ENCODE measurements around the gene MPZL3.

Gene MPZL3

GRCh38 chr11:118238421-118238820 lies 13.7 kb downstream of the MPZL3 start:
- H2BK5ac ChIP-seq (ENCODE audit: low read depth, low read length, poor library complexity, severe bottlenecking), result no peak overlapping the region
- H4K91ac ChIP-seq (ENCODE audit: low read length), result no peak overlapping the region
- no peak overlapping the region for H3K14ac ChIP-seq (ENCODE audit: low read length in 2 of 2)
- H3K4ac ChIP-seq (ENCODE audit: low read depth in 1 of 2, low read length in 2 of 2), result no peak overlapping the region
- H3K4me2 ChIP-seq (ENCODE audit: low read length, poor library complexity, severe bottlenecking), result no peak overlapping the region
- no peak for DNase-seq
- no peak overlapping the region for H2AFZ ChIP-seq (ENCODE audit: low read depth, low read length)
- no peak overlapping the region for H2BK120ac ChIP-seq (ENCODE audit: low read depth, low read length)
- no peak overlapping the region for H3K23ac ChIP-seq (ENCODE audit: low read length in 2 of 2)
- no peak overlapping the region for H2BK15ac ChIP-seq (ENCODE audit: low read depth, poor library complexity, severe bottlenecking)
- H3K27ac ChIP-seq (ENCODE audit: low read length, poor library complexity, severe bottlenecking), result no peak overlapping the region
- no peak overlapping the region for H3K4me3 ChIP-seq (ENCODE audit: insufficient read depth in 1 of 2, low read depth in 1 of 2, low read length in 2 of 2)
- WGBS, result 90% methylated on average over 2 of the region's 2 CpGs
- H3K79me1 ChIP-seq (replicated peaks; ENCODE audit: low read length, poor library complexity, severe bottlenecking), result no peaks in the 10 kb centered on the region
- H4K8ac ChIP-seq (ENCODE audit: low read length), result no peak overlapping the region
- H3K4me1 ChIP-seq (ENCODE audit: control insufficient read depth, insufficient read depth, low read depth, low read length), result no peaks in the 10 kb centered on the region
- no peaks in the 10 kb centered on the region for H3K9me3 ChIP-seq (ENCODE audit: control insufficient read depth, low read length)
- no peak overlapping the region for H2AK5ac ChIP-seq (ENCODE audit: low read length, severe bottlenecking)
- no peak overlapping the region for H3K18ac ChIP-seq (ENCODE audit: low read depth in 1 of 2, low read length in 2 of 2)
- H2BK12ac ChIP-seq (ENCODE audit: low read length in 2 of 2), result no peak overlapping the region
- no peak overlapping the region for H3K9ac ChIP-seq (ENCODE audit: low read length)
- H3K36me3 ChIP-seq (ENCODE audit: control insufficient read depth in 1 of 2, insufficient read depth in 2 of 2, low read depth in 1 of 2, low read length in 2 of 2), result no peaks in the 10 kb centered on the region
- H3K27me3 ChIP-seq (ENCODE audit: control insufficient read depth in 1 of 2, insufficient read depth in 1 of 2, low read length in 2 of 2), result peaks cover 18 to 45% of the 10 kb centered on the region in 2 experiments

- H3K4ac ChIP-seq (ENCODE audit: low read depth in 1 of 2, low read length in 2 of 2), result no peak overlapping the region
- H3K23ac ChIP-seq (ENCODE audit: low read length in 2 of 2), result no peak overlapping the region
- H3K36me3 ChIP-seq (ENCODE audit: control insufficient read depth in 1 of 2, insufficient read depth in 2 of 2, low read depth in 1 of 2, low read length in 2 of 2), result no peaks in the 10 kb centered on the region
- no peaks in the 10 kb centered on the region for H3K4me1 ChIP-seq (ENCODE audit: control insufficient read depth, insufficient read depth, low read depth, low read length)
- no peak overlapping the region for H3K4me3 ChIP-seq (ENCODE audit: insufficient read depth in 1 of 2, low read depth in 1 of 2, low read length in 2 of 2)
- peaks cover 8 to 42% of the 10 kb centered on the region in 2 experiments for H3K27me3 ChIP-seq (ENCODE audit: control insufficient read depth in 1 of 2, insufficient read depth in 1 of 2, low read length in 2 of 2)
- no peak overlapping the region for H2AFZ ChIP-seq (ENCODE audit: low read depth, low read length)
- H4K8ac ChIP-seq (ENCODE audit: low read length), result no peak overlapping the region
- H4K91ac ChIP-seq (ENCODE audit: low read length), result no peak overlapping the region
- DNase-seq, result no peak
- H3K79me1 ChIP-seq (replicated peaks; ENCODE audit: low read length, poor library complexity, severe bottlenecking), result no peaks in the 10 kb centered on the region
- H3K4me2 ChIP-seq (ENCODE audit: low read length, poor library complexity, severe bottlenecking), result no peak overlapping the region
- WGBS, result 79% methylated on average over 2 of the region's 2 CpGs
- no peak overlapping the region for H2BK15ac ChIP-seq (ENCODE audit: low read depth, poor library complexity, severe bottlenecking)
- H2BK12ac ChIP-seq (ENCODE audit: low read length in 2 of 2), result no peak overlapping the region
- no peak overlapping the region for H3K9ac ChIP-seq (ENCODE audit: low read length)
- H2BK120ac ChIP-seq (ENCODE audit: low read depth, low read length), result no peak overlapping the region
- no peaks in the 10 kb centered on the region for H3K9me3 ChIP-seq (ENCODE audit: control insufficient read depth, low read length)
- no peak overlapping the region for H2AK5ac ChIP-seq (ENCODE audit: low read length, severe bottlenecking)
- no peak overlapping the region for H3K27ac ChIP-seq (ENCODE audit: low read length, poor library complexity, severe bottlenecking)
- no peak overlapping the region for H3K18ac ChIP-seq (ENCODE audit: low read depth in 1 of 2, low read length in 2 of 2)
- no peak overlapping the region for H3K14ac ChIP-seq (ENCODE audit: low read length in 2 of 2)
- H2BK5ac ChIP-seq (ENCODE audit: low read depth, low read length, poor library complexity, severe bottlenecking), result no peak overlapping the region
Observed at GRCh38 chr11:118236170-118236569, 16.0 kb downstream of the MPZL3 start.

GRCh38 chr11:118234833-118235232 lies 17.3 kb downstream of the MPZL3 start:
- H3K79me1 ChIP-seq (replicated peaks; ENCODE audit: low read length, poor library complexity, severe bottlenecking), result no peaks in the 10 kb centered on the region
- H2AK5ac ChIP-seq (ENCODE audit: low read length, severe bottlenecking), result no peak overlapping the region
- 93% methylated on average over 4 of the region's 5 CpGs for WGBS

GRCh38 chr11:118233850-118234249 lies 18.3 kb downstream of the MPZL3 start:
- H3K27me3 ChIP-seq (ENCODE audit: control insufficient read depth in 1 of 2, insufficient read depth in 1 of 2, low read length in 2 of 2), result peaks cover 5 to 40% of the 10 kb centered on the region in 2 experiments
- no peak overlapping the region for H2BK15ac ChIP-seq (ENCODE audit: low read depth, poor library complexity, severe bottlenecking)
- H2AFZ ChIP-seq (ENCODE audit: low read depth, low read length), result no peak overlapping the region
- no peak overlapping the region for H4K8ac ChIP-seq (ENCODE audit: low read length)
- H3K79me1 ChIP-seq (replicated peaks; ENCODE audit: low read length, poor library complexity, severe bottlenecking), result no peaks in the 10 kb centered on the region
- DNase-seq, result no peak
- H3K4me3 ChIP-seq (ENCODE audit: insufficient read depth in 1 of 2, low read depth in 1 of 2, low read length in 2 of 2), result no peak overlapping the region
- H3K18ac ChIP-seq (ENCODE audit: low read depth in 1 of 2, low read length in 2 of 2), result no peak overlapping the region
- H2BK120ac ChIP-seq (ENCODE audit: low read depth, low read length), result no peak overlapping the region
- no peak overlapping the region for H2BK12ac ChIP-seq (ENCODE audit: low read length in 2 of 2)
- no peak overlapping the region for H3K14ac ChIP-seq (ENCODE audit: low read length in 2 of 2)
- no peak overlapping the region for H3K4me2 ChIP-seq (ENCODE audit: low read length, poor library complexity, severe bottlenecking)
- no peak overlapping the region for H3K9ac ChIP-seq (ENCODE audit: low read length)
- no peak overlapping the region for H2AK5ac ChIP-seq (ENCODE audit: low read length, severe bottlenecking)
- H3K4ac ChIP-seq (ENCODE audit: low read depth in 1 of 2, low read length in 2 of 2), result no peak overlapping the region
- WGBS, result 72% methylated on average over 1 of the region's 1 CpG
- H2BK5ac ChIP-seq (ENCODE audit: low read depth, low read length, poor library complexity, severe bottlenecking), result no peak overlapping the region
- H3K27ac ChIP-seq (ENCODE audit: low read length, poor library complexity, severe bottlenecking), result no peak overlapping the region
- H3K4me1 ChIP-seq (ENCODE audit: control insufficient read depth, insufficient read depth, low read depth, low read length), result no peaks in the 10 kb centered on the region
- no peaks in the 10 kb centered on the region for H3K9me3 ChIP-seq (ENCODE audit: control insufficient read depth, low read length)
- H3K23ac ChIP-seq (ENCODE audit: low read length in 2 of 2), result no peak overlapping the region
- H3K36me3 ChIP-seq (ENCODE audit: control insufficient read depth in 1 of 2, insufficient read depth in 2 of 2, low read depth in 1 of 2, low read length in 2 of 2), result no peaks in the 10 kb centered on the region
- H4K91ac ChIP-seq (ENCODE audit: low read length), result no peak overlapping the region

More at GRCh38 chr11:118234833-118235232, 17.3 kb downstream of the MPZL3 start:
- Histone ChIP-seq H3K4me1 (ENCODE audit: control insufficient read depth, insufficient read depth, low read depth, low read length) (no peaks in the 10 kb centered on the region), H2BK12ac (ENCODE audit: low read length in 2 of 2) (no peak overlapping the region), H3K4me3 (ENCODE audit: insufficient read depth in 1 of 2, low read depth in 1 of 2, low read length in 2 of 2) (no peak overlapping the region), H4K8ac (ENCODE audit: low read length) (no peak overlapping the region), H2BK5ac (ENCODE audit: low read depth, low read length, poor library complexity, severe bottlenecking) (no peak overlapping the region), H2BK120ac (ENCODE audit: low read depth, low read length) (no peak overlapping the region), H2AFZ (ENCODE audit: low read depth, low read length) (no peak overlapping the region), H2BK15ac (ENCODE audit: low read depth, poor library complexity, severe bottlenecking) (no peak overlapping the region), H3K9me3 (ENCODE audit: control insufficient read depth, low read length) (no peaks in the 10 kb centered on the region), H3K23ac (ENCODE audit: low read length in 2 of 2) (no peak overlapping the region), H3K4me2 (ENCODE audit: low read length, poor library complexity, severe bottlenecking) (no peak overlapping the region), H3K27me3 (ENCODE audit: control insufficient read depth in 1 of 2, insufficient read depth in 1 of 2, low read length in 2 of 2) (peaks cover 5 to 42% of the 10 kb centered on the region in 2 experiments), H3K18ac (ENCODE audit: low read depth in 1 of 2, low read length in 2 of 2) (no peak overlapping the region), H3K4ac (ENCODE audit: low read depth in 1 of 2, low read length in 2 of 2) (no peak overlapping the region), H3K27ac (ENCODE audit: low read length, poor library complexity, severe bottlenecking) (no peak overlapping the region), H3K9ac (ENCODE audit: low read length) (no peak overlapping the region), H3K36me3 (ENCODE audit: control insufficient read depth in 1 of 2, insufficient read depth in 2 of 2, low read depth in 1 of 2, low read length in 2 of 2) (no peaks in the 10 kb centered on the region), H3K14ac (ENCODE audit: low read length in 2 of 2) (no peak overlapping the region), H4K91ac (ENCODE audit: low read length) (no peak overlapping the region)
- no peak for DNase-seq

Data from mesenchymal stem cell (in vitro differentiated cells and primary cell).